Measurements from ENCODE around the gene EDARADD.

The EDARADD gene

GRCh38 chr1:236511735-236512418 is 117.8 kb downstream of the EDARADD start:
- no peak for DNase-seq (ENCODE audit: low spot score)
- no peak for FAIRE-seq

GRCh38 chr1:236514703-236515442 is 120.8 kb downstream of the EDARADD start:
- FAIRE-seq (no peak), DNase-seq (ENCODE audit: low spot score) (no peak)

- FAIRE-seq (no peak), DNase-seq (ENCODE audit: low spot score) (no peak)
Measured at GRCh38 chr1:236515443-236515958, 121.4 kb downstream of the EDARADD start.

- no peak for DNase-seq (ENCODE audit: low spot score)
- no peak for FAIRE-seq
Measured at GRCh38 chr1:236516929-236517704, 123.0 kb downstream of the EDARADD start.

- FAIRE-seq = no peak
- no peak for DNase-seq (ENCODE audit: low spot score)
Measured at GRCh38 chr1:236518322-236518721, 124.2 kb downstream of the EDARADD start.

- no peak for FAIRE-seq
Measured at GRCh38 chr1:236520445-236521005, 126.4 kb downstream of the EDARADD start.

GRCh38 chr1:236522937-236523703 is 129.0 kb downstream of the EDARADD start:
- no peak for FAIRE-seq
- DNase-seq (ENCODE audit: low spot score) = no peak

More at GRCh38 chr1:236520445-236521005, 126.4 kb downstream of the EDARADD start:
- DNase-seq (ENCODE audit: low spot score) = no peak

- DNase-seq (ENCODE audit: low spot score) (peak; percentile 56), FAIRE-seq (no peak)
Measured at GRCh38 chr1:236523704-236524141, 129.6 kb downstream of the EDARADD start, which contains the start of gene LGALS8. Gene LGALS8, plus strand, starts transcription at chr1:236523982. Its CDS starts 2,089 bp downstream, at chr1:236526071.

GRCh38 chr1:236524142-236524894 is 130.2 kb downstream of the EDARADD start:
- DNase-seq (ENCODE audit: low spot score) (peak; percentile 67), FAIRE-seq (peak; percentile 8)

- DNase-seq (ENCODE audit: low spot score) (no peak), FAIRE-seq (no peak)
Measured at GRCh38 chr1:236524895-236525184, 130.8 kb downstream of the EDARADD start.

GRCh38 chr1:236526079-236526478 is 132.0 kb downstream of the EDARADD start:
- DNase-seq (ENCODE audit: low spot score) = no peak
- no peak for FAIRE-seq

- no peak for FAIRE-seq
- DNase-seq (ENCODE audit: low spot score) = no peak
Measured at GRCh38 chr1:236530286-236530685, 136.2 kb downstream of the EDARADD start.

- no peak for DNase-seq (ENCODE audit: low spot score)
- FAIRE-seq = no peak
Measured at GRCh38 chr1:236530959-236531358, 136.9 kb downstream of the EDARADD start.

- DNase-seq (ENCODE audit: low spot score) (no peak), FAIRE-seq (no peak)
Measured at GRCh38 chr1:236532850-236533249, 138.8 kb downstream of the EDARADD start.

- DNase-seq (ENCODE audit: low spot score) = peak; percentile 39
Measured at GRCh38 chr1:236534151-236534651, 140.1 kb downstream of the EDARADD start.

More at GRCh38 chr1:236534151-236534651, 140.1 kb downstream of the EDARADD start:
- FAIRE-seq = peak; percentile 70
